Skin of body (tissue), 2 donors: ENCODE data around the gene KTN1. TPM values are rescaled to one million over a fixed set of nuclear protein-coding genes. Genes with fewer than 3 reads are reported as not detected.

Source experiments
- DNase-seq: peaks from one replicate; lab custom pipeline; 2025; lab: John Stamatoyannopoulos, UW
- total RNA-seq: library from RNA; depleted of rRNA; stranded (reverse); fragments of >200 nt; gene quantifications from one replicate; pipeline ENCODE4 v1.2.3, GENCODE V29; 2014

Gene KTN1, protein sequence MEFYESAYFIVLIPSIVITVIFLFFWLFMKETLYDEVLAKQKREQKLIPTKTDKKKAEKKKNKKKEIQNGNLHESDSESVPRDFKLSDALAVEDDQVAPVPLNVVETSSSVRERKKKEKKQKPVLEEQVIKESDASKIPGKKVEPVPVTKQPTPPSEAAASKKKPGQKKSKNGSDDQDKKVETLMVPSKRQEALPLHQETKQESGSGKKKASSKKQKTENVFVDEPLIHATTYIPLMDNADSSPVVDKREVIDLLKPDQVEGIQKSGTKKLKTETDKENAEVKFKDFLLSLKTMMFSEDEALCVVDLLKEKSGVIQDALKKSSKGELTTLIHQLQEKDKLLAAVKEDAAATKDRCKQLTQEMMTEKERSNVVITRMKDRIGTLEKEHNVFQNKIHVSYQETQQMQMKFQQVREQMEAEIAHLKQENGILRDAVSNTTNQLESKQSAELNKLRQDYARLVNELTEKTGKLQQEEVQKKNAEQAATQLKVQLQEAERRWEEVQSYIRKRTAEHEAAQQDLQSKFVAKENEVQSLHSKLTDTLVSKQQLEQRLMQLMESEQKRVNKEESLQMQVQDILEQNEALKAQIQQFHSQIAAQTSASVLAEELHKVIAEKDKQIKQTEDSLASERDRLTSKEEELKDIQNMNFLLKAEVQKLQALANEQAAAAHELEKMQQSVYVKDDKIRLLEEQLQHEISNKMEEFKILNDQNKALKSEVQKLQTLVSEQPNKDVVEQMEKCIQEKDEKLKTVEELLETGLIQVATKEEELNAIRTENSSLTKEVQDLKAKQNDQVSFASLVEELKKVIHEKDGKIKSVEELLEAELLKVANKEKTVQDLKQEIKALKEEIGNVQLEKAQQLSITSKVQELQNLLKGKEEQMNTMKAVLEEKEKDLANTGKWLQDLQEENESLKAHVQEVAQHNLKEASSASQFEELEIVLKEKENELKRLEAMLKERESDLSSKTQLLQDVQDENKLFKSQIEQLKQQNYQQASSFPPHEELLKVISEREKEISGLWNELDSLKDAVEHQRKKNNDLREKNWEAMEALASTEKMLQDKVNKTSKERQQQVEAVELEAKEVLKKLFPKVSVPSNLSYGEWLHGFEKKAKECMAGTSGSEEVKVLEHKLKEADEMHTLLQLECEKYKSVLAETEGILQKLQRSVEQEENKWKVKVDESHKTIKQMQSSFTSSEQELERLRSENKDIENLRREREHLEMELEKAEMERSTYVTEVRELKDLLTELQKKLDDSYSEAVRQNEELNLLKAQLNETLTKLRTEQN (N-terminal part only)
- 133 TPM for total RNA-seq

- DNase-seq, result peak; percentile 50
Observed at GRCh38 chr14:55579724-55580469, at the start of gene KTN1. Gene KTN1 (plus strand): TSS chr14:55580207. CDS start chr14:55612049, 31,842 bp downstream.

DNA sequence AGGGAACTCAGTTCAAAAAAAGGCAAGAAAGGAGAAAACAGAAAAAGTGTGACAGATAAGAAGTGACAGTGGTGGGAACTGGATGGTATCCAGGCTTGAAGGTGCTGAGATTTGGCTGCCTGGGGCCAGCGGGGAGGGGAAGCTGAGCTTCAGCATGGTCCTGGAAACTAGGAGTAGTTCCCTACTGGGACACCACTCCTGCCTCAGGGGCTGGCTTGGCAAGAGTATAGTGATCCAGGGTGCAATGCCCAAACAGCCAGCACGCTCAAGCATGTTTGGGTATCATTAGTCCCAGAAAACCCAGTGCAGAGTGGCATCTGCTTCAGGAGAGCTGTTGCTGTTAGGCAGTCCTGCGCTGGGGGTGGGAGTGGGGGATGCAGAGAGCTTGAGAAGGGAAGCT lies 49.5 kb upstream of the KTN1 start:
- DNase-seq, result no peak

DNA sequence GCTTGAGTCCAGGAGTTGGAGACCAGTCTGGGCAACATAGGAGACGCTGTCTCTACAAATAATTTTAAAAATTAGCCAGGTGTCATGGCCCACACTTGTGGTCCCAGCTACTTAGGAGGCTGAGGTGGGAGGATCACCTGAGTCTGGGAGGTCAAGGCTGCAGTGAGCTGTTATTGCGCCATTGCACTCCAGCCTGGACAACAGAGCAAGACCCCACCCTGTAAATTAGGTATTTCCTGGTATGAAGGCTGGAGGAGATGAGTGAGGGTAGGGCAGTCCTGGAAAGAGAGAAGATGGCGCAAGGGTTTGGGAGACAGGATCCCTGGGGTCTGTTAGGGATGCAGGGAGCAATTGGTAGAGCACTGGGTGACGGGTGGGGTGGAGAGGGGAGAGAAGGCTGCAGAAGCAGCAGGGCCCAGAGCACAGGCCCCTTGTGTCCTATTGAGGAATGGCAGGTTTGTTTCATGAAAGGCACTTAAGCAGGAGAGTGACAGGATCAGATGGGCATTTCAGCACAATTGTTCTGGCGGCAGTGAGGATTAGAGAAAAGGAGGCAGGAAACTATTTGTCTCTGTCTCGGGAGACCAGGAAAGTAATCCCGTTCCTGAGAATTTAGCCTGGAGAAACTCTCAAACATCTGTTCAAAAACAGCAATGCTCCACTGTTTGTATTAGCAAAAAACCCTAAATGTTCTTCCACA lies 47.2 kb upstream of the KTN1 start:
- DNase-seq, result no peak

DNA sequence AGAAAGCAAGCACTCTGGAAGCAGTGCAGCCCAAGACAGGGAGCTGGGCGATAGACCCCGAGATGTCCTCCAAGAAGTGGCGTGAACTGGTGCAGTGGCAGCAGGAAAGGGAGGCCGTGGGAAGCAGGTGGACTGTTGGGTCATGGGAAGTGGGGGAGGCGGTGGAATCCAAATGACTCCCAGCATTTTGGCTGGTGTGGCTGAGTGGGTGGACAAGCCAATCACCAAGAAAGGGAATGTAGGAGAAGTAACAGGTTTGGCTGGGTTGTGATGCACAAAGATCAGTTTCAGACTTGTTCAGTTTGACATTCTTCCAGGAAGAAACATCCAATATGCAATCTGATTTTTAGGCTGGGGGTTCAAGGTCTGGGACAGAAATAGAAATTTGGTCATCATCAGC lies 46.0 kb upstream of the KTN1 start:
- no peak for DNase-seq

- DNase-seq, result no peak
Observed at GRCh38 chr14:55535516-55536203, 44.3 kb upstream of the KTN1 start.

DNA sequence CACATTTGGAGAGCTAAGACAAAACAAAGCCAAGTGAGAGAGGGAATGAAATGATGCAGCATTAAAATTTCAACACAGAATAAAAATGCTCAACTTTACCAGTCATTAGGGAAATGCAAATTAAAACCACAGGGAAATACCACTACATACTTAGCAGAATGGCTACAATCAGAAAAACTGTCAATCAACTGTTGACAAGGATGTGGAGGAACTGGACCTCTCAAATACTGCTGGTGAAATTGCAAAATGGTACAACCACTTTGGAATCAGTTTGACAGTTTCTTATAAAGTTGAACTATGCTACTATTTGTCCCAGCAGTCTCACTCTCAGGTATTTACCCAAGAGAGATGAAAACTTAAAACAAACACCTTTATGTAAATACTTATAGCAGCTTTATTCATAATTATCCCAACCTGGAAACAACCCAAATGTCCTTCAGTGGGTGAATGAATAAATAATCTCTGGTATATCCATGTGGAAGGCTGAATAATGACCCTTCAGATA lies 43.8 kb upstream of the KTN1 start:
- DNase-seq, result no peak

GRCh38 chr14:55537782-55538181 lies 42.2 kb upstream of the KTN1 start:
- no peak for DNase-seq

GRCh38 chr14:55539975-55540374 lies 40.0 kb upstream of the KTN1 start:
- DNase-seq, result no peak

DNA sequence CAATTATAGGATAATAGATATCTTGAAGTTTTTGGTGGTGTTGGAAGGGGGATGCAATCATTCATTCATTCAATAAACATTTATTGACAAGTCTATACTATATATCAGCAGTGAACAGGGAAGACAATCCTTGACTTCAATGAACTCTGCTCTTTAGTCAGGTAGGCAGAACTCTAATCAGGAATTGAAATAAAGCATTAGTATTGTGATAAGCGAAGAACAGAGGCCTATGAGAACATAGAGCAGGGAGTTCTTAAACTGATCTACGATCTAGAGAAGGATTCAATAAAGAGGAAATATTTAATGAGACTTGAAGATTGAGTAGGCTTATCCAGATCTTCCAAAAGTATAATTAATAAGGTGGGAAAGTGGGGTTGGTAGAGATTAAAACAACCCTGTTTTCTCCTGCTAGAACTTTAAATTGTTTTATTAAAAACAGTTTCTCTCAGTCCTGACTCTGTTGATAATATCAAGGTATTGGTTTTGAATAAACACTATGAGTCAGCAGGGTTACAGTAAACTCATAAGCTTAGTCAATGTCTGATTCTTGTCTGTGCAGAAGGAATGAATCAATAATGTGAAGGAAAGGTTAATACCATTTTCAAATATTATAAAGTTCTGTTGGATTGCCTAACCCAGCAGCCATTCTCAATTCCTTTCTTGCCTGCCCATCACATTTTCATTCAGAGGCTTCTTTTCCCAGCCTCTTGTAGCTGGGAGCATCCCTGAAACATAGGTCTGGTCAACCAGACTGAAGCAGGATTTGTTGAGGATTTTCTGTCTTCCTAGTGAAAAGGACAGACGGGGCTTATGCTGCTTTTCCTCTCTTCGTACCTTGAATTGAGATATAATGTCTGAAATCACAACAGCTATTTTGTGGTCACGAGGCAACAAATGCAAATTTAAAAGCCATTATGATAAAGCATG lies 38.9 kb upstream of the KTN1 start:
- no peak for DNase-seq

- no peak for DNase-seq
Observed at GRCh38 chr14:55545779-55546178, 34.2 kb upstream of the KTN1 start.

- DNase-seq, result no peak
Observed at GRCh38 chr14:55546212-55546874, 33.7 kb upstream of the KTN1 start.

DNA sequence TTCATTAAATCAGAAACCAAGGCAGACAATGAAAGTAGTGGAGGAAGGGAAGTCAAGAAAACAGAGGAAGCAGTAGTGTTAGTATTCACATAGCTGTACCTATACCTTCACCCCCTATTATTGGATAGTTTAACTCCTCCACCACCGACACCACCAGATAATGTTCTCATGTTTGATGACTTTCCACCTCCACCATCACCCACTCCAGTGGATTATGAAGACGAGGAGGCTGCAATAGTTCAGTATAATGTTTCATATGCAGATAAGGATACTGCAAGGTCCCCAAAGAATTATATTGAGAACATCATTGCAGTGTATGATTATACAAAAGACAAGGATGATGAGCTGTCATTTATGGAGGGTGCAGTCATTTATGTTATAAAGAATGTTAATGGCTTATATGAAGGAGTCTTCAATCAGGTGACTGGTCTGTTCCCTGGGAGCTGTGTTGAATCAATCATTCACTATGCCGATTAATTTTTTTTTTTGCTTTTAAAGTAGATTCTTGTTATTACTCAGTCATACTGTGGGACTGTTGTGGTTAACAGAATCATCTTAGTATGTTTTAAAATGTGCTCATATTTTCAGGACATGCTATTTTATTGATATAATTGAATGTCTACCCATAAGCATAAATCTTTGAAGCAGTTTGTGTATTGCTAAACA lies 32.2 kb upstream of the KTN1 start:
- DNase-seq, result no peak

- DNase-seq, result no peak
Observed at GRCh38 chr14:55553791-55554190, 26.2 kb upstream of the KTN1 start.

GRCh38 chr14:55556929-55557623 lies 22.9 kb upstream of the KTN1 start:
- DNase-seq, result peak; percentile 59

- DNase-seq, result no peak
Observed at GRCh38 chr14:55562135-55562534, 17.9 kb upstream of the KTN1 start.

- DNase-seq, result no peak
Observed at GRCh38 chr14:55568618-55569017, 11.4 kb upstream of the KTN1 start.
